HG03064 (cell line): ENCODE measurements around the gene ACTMAP.
"Not testable (repeated sequence)": the region's sequence is repeated elsewhere in the genome, so short reads cannot be mapped to it uniquely, and the experiment has no call there.

Source experiments
- ATAC-seq: cut with Tn5 transposase; IDR thresholded peaks from one replicate; pipeline ENCODE4 v1.9.1; 2021; ENCODE audit warnings: low read depth; ENCODE audit not compliant: unreplicated experiment

The ACTMAP gene

GRCh38 chr19:40750058-40750873 is at the start of gene ACTMAP:
TSS of gene ACTMAP (minus strand) at chr19:40750477. CDS start at chr19:40749803, 674 bp downstream.
- ATAC-seq = peak; percentile 77

GRCh38 chr19:40799558-40800338 is 49.5 kb upstream of the ACTMAP start:
- no peak for ATAC-seq

- peak; percentile 63 for ATAC-seq
Observed at GRCh38 chr19:40798683-40799557, 48.6 kb upstream of the ACTMAP start, which contains the start of gene EGLN2. TSS of gene EGLN2 (plus strand) at chr19:40799191. CDS start at chr19:40800573, 1,382 bp downstream.

GRCh38 chr19:40797963-40798682 is 47.8 kb upstream of the ACTMAP start:
- ATAC-seq = no peak

GRCh38 chr19:40797166-40797962 is 47.1 kb upstream of the ACTMAP start:
- ATAC-seq = no peak

- ATAC-seq = no peak
Observed at GRCh38 chr19:40791996-40792395, 41.7 kb upstream of the ACTMAP start.

GRCh38 chr19:40791349-40791748 is 41.1 kb upstream of the ACTMAP start:
- no peak for ATAC-seq

GRCh38 chr19:40786060-40787037 is 36.1 kb upstream of the ACTMAP start:
- no peak for ATAC-seq

- no peak for ATAC-seq
Observed at GRCh38 chr19:40785526-40785925, 35.2 kb upstream of the ACTMAP start.

GRCh38 chr19:40784146-40784545 is 33.9 kb upstream of the ACTMAP start:
- ATAC-seq = not testable (repeated sequence)

GRCh38 chr19:40783711-40784110 is 33.4 kb upstream of the ACTMAP start:
- ATAC-seq = no peak

GRCh38 chr19:40781140-40781539 is 30.9 kb upstream of the ACTMAP start:
- ATAC-seq = no peak

- ATAC-seq = no peak
Observed at GRCh38 chr19:40780582-40780981, 30.3 kb upstream of the ACTMAP start.

- no peak for ATAC-seq
Observed at GRCh38 chr19:40778706-40779284, 28.5 kb upstream of the ACTMAP start.

GRCh38 chr19:40777937-40778705 is 27.8 kb upstream of the ACTMAP start, which contains the start of gene RAB4B:
TSS of gene RAB4B (plus strand) at chr19:40778247. CDS start at chr19:40778376, 129 bp downstream.
- peak; percentile 47 for ATAC-seq

- ATAC-seq = no peak
Observed at GRCh38 chr19:40777645-40777936, 27.3 kb upstream of the ACTMAP start.
